ENCODE results near the gene MAP3K8.

- TF ChIP-seq CTCF (IDR thresholded peaks at IDR 0.05 in 4 of 5, conservative IDR thresholded peaks at IDR 0.05 in 1 of 5) = no peak
- no peak for TF ChIP-seq POLR2A (IDR thresholded peaks at IDR 0.05)
Measured at GRCh38 chr10:30439931-30440330, 5.9 kb downstream of the MAP3K8 start.

Measured in gastrocnemius medialis (tissue), 4 donors.